IMR-90 (cell line): Measurements from ENCODE around the gene EGFL7. TPM values are rescaled to one million over a fixed set of nuclear protein-coding genes. Genes with fewer than 3 reads are reported as not detected.

Experiments used
- ATAC-seq: fragments of 200-7000 bp; cut with Tn5 transposase; 2 replicates; pipeline ENCODE4 v1.9.1; 2020; ENCODE audit warnings: low read depth, mild to moderate bottlenecking, moderate library complexity
- BruUV-seq: library from RNA; stranded (reverse); fragments of 400-500 nt; replicated peaks from 2 replicates; lab custom pipeline; 2021; lab: Mats Ljungman, UMichigan
- CTCF ChIA-PET: fragments of 300-600 bp; formaldehyde crosslinking; extraction: SDS; loops from one replicate; lab custom pipeline; 2021; ENCODE audit warnings: antibody characterized with exemption; lab: Yijun Ruan, JAX
- POLR2A ChIA-PET: fragments of 300-600 bp; sonication (Branson Sonifier 250); formaldehyde crosslinking; loops from one replicate; lab custom pipeline; 2022; ENCODE audit warnings: antibody characterized with exemption; ENCODE audit not compliant: unreplicated experiment; lab: Charles Lee
- DNase-seq: peaks from one replicate; pipeline ENCODE4 v3.0.0; 2013
- H2AFZ ChIP-seq: replicated peaks from 2 replicates; pipeline ENCODE3; 2013; ENCODE audit warnings: low read length, mild to moderate bottlenecking; ENCODE audit not compliant: poor library complexity
- H2AK5ac ChIP-seq: 2 replicates; pipeline ENCODE4 v1.6.1; 2013; ENCODE audit warnings: low read depth, low read length, inconsistent platforms
- H2AK9ac ChIP-seq: replicated peaks from 2 replicates; pipeline ENCODE3; 2013; ENCODE audit warnings: mild to moderate bottlenecking, low read depth, low read length, moderate library complexity; ENCODE audit not compliant: poor library complexity
- H2BK120ac ChIP-seq: 2 replicates; pipeline ENCODE4 v1.6.1; 2013; ENCODE audit warnings: low read depth, low read length, inconsistent platforms
- H2BK15ac ChIP-seq: 3 replicates; pipeline ENCODE4 v1.6.1; 2013; ENCODE audit warnings: low read depth, low read length, inconsistent platforms
- H2BK20ac ChIP-seq: 2 replicates; pipeline ENCODE4 v1.6.1; 2013; ENCODE audit warnings: low read depth, mild to moderate bottlenecking, inconsistent platforms, low read length, moderate library complexity
- H2BK5ac ChIP-seq: 2 replicates; pipeline ENCODE4 v1.6.1; 2013; ENCODE audit warnings: mild to moderate bottlenecking, low read depth, low read length, inconsistent platforms; ENCODE audit not compliant: poor library complexity, severe bottlenecking
- H3K14ac ChIP-seq: replicated peaks from 2 replicates; pipeline ENCODE4 v1.6.1; 2013; ENCODE audit warnings: low read depth, low read length, inconsistent platforms
- H3K18ac ChIP-seq: 2 replicates; pipeline ENCODE4 v1.6.1; 2013; ENCODE audit warnings: low read depth, low read length, control low read depth
- H3K23ac ChIP-seq: 2 replicates; pipeline ENCODE4 v1.6.1; 2013; ENCODE audit warnings: low read depth, low read length, inconsistent platforms
- H3K27ac ChIP-seq: 2 replicates; pipeline ENCODE4 v1.5.1; 2013; ENCODE audit warnings: mild to moderate bottlenecking, control low read depth, low read length; ENCODE audit not compliant: insufficient read depth
- H3K27me3 ChIP-seq: 2 replicates; pipeline ENCODE4 v1.6.1; 2013; ENCODE audit warnings: low read length; ENCODE audit not compliant: control insufficient read depth, insufficient read depth
- H3K36me3 ChIP-seq: 2 replicates; pipeline ENCODE4 v1.6.1; 2013; ENCODE audit warnings: low read length, mixed read lengths; ENCODE audit not compliant: control insufficient read depth, insufficient read depth
- H3K4ac ChIP-seq: 2 replicates; pipeline ENCODE4 v1.6.1; 2013; ENCODE audit warnings: low read depth, low read length, inconsistent platforms
- H3K4me1 ChIP-seq: 2 replicates; pipeline ENCODE4 v1.6.1; 2013; ENCODE audit warnings: low read length, mixed read lengths; ENCODE audit not compliant: control insufficient read depth, insufficient read depth
- H3K4me2 ChIP-seq: 2 replicates; pipeline ENCODE4 v1.6.1; 2013; ENCODE audit warnings: low read depth, mild to moderate bottlenecking, control low read depth, low read length, moderate library complexity
- H3K4me3 ChIP-seq: 2 replicates; pipeline ENCODE4 v1.5.1; 2013; ENCODE audit warnings: low read depth, mild to moderate bottlenecking, control low read depth, low read length, moderate library complexity; ENCODE audit not compliant: insufficient read depth
- H3K56ac ChIP-seq: 2 replicates; pipeline ENCODE4 v1.6.1; 2013; ENCODE audit warnings: low read length, inconsistent platforms; ENCODE audit not compliant: insufficient read depth; ENCODE audit errors: extremely low read depth
- H3K79me1 ChIP-seq, 2 experiments: 2 replicates each; pipeline ENCODE4 v1.6.1; 2013; ENCODE audit warnings: low read length in 2 of 2, inconsistent platforms in 1 of 2, low read depth in 1 of 2
- H3K9ac ChIP-seq: 2 replicates; pipeline ENCODE4 v1.6.1; 2013; ENCODE audit warnings: low read depth, low read length, control low read depth
- H3K9me1 ChIP-seq: 2 replicates; pipeline ENCODE4 v1.6.1; 2013; ENCODE audit warnings: low read length, inconsistent platforms; ENCODE audit not compliant: insufficient read depth
- H3K9me3 ChIP-seq: 2 replicates; pipeline ENCODE4 v1.6.1; 2013; ENCODE audit warnings: low read length; ENCODE audit not compliant: control insufficient read depth, insufficient read depth
- H4K20me1 ChIP-seq: 2 replicates; pipeline ENCODE4 v1.6.1; 2013; ENCODE audit warnings: low read length, inconsistent platforms; ENCODE audit not compliant: insufficient read depth
- H4K5ac ChIP-seq: 2 replicates; pipeline ENCODE4 v1.6.1; 2013; ENCODE audit warnings: mild to moderate bottlenecking, low read depth, low read length, control low read depth
- H4K8ac ChIP-seq, 2 experiments: 2 replicates each; pipeline ENCODE4 v1.6.1; 2013; ENCODE audit warnings: low read depth in 2 of 2, low read length in 2 of 2, control low read depth in 1 of 2, inconsistent platforms in 1 of 2
- H4K91ac ChIP-seq: 2 replicates; pipeline ENCODE4 v1.6.1; 2013; ENCODE audit warnings: low read depth, low read length, inconsistent platforms; ENCODE audit not compliant: insufficient read depth
- CEBPB ChIP-seq: IDR thresholded peaks from 2 replicates; pipeline ENCODE4 v1.6.1; 2012; ENCODE audit warnings: low read depth, low read length, improper control_type of control experiment
- FOS ChIP-seq: fragments of 150-350 bp; IDR thresholded peaks from 2 replicates; pipeline ENCODE4 v1.6.1; 2016; ENCODE audit warnings: low read depth, low read length
- MAZ ChIP-seq: IDR thresholded peaks from 2 replicates; pipeline ENCODE4 v1.6.1; 2012; ENCODE audit warnings: low read depth, mild to moderate bottlenecking, low read length, improper control_type of control experiment, moderate library complexity, borderline replicate concordance
- MXI1 ChIP-seq: IDR thresholded peaks from 2 replicates; pipeline ENCODE4 v1.6.1; 2012; ENCODE audit warnings: low read depth, mild to moderate bottlenecking, low read length, moderate library complexity, borderline replicate concordance
- NFE2L2 ChIP-seq: fragments of 150-350 bp; IDR thresholded peaks from 2 replicates; pipeline ENCODE4 v1.6.1; 2016; ENCODE audit warnings: low read depth, mild to moderate bottlenecking, low read length
- RAD21 ChIP-seq: IDR thresholded peaks from 2 replicates; pipeline ENCODE4 v1.6.1; 2012; ENCODE audit warnings: low read length, improper control_type of control experiment
- RCOR1 ChIP-seq: IDR thresholded peaks from 2 replicates; pipeline ENCODE4 v1.6.1; 2012; ENCODE audit warnings: mild to moderate bottlenecking, low read length, improper control_type of control experiment; ENCODE audit not compliant: insufficient replicate concordance
- RFX5 ChIP-seq: IDR thresholded peaks from 2 replicates; pipeline ENCODE4 v1.8.0; 2012; ENCODE audit warnings: low read depth, mild to moderate bottlenecking, low read length, moderate library complexity
- SMC3 ChIP-seq: fragments of 150-350 bp; IDR thresholded peaks from 2 replicates; pipeline ENCODE4 v1.6.1; 2016; ENCODE audit warnings: low read depth, mild to moderate bottlenecking, antibody characterized with exemption, low read length, moderate library complexity
- WGBS, 2 experiments: methylation state at CpG; one replicate each; pipeline versions ENCODE4 v1.1.5 to v1.1.7; 2013; ENCODE audit warnings: missing lambda C conversion rate in 2 of 2; ENCODE audit not compliant: insufficient read length in 1 of 2; ENCODE audit errors: extremely low coverage in 2 of 2; 5-methylcytosine and 5-hydroxymethylcytosine counted together
- dilution Hi-C: fragments of 300-500 bp; cut with HindIII; formaldehyde crosslinking; loops from one replicate; pipeline ENCODE4 v1.14.3; 2018; ENCODE audit warnings: low sequenced_read_pairs; ENCODE audit not compliant: unreplicated experiment
- in situ Hi-C: fragments of 300-500 bp; cut with MboI; formaldehyde crosslinking; loops from 3 replicates; pipeline ENCODE4 v1.14.3; 2019; ENCODE audit warnings: low sequenced_read_pairs, inconsistent platforms, mixed read lengths
- intact Hi-C: fragments of 100-400 bp; cut with micrococcal nuclease; formaldehyde crosslinking; loops from 2 replicates; pipeline ENCODE4 v1.10.0; 2022
- polyA plus RNA-seq, 3 experiments: library from polyadenylated mRNA; depleted of rRNA; stranded (reverse); fragments of >200 nt; gene quantifications; 2 replicates each; pipeline ENCODE4 v1.2.3, GENCODE V29; 2012; ENCODE audit warnings: low replicate concordance in 1 of 3
- total RNA-seq: library from RNA; depleted of rRNA; stranded (reverse); fragments of >200 nt; gene quantifications from 2 replicates; pipeline ENCODE4 v1.2.3, GENCODE V29; 2012
- TF ChIP-seq, protein P1 (sequence below): fragments of 150-350 bp; IDR thresholded peaks from 2 replicates; pipeline ENCODE4 v1.6.1; 2016; ENCODE audit warnings: low read depth, mild to moderate bottlenecking, low read length, moderate library complexity, borderline replicate concordance
- TF ChIP-seq, protein P2 (sequence below): fragments of 150-350 bp; IDR thresholded peaks from 2 replicates; pipeline ENCODE4 v1.6.1; 2017; ENCODE audit warnings: mild to moderate bottlenecking, antibody characterized with exemption, low read length, low read depth

EGFL7 gene
- total and polyA plus RNA-seq, 2 of the 4 experiments (the other 2 are of a cell fraction), result 2.2 to 10.4 TPM

DNA sequence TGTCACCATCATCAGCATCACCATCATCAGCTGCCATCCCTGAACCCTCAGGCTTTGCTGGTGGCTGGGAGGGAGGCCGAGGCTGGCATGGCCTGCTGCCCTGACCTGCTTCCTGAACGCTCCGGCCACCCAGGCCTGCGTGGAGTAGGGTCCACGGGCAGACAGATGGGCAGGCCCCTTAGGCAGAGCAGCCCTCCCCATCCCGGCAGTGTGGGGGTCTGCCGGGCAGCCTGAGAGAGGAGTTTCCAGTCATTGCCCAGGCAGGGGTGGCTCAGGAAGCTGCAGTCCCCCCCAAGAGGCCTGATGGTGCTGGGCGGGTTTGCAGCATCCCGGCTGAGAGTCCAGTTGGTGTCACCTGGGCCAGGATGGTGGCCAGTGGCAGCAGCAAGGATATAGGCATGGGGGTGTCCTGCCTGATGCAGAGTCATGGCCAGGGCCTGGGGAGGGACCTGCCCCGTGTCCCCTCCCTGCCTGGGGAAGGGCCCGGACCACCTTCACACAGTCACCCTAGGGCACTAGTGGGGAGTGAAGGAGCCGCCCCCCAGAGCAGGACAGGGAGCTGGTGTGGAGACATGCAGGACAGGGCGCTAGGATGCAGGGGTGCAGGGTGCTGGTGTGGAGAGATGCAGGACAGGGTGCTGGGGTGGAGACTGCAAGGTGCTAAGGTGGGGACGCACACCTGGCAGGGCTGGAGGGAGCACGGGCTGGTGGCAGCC is 7.7 kb upstream of the EGFL7 start:
- no peak overlapping the region for H2BK120ac ChIP-seq
- TF ChIP-seq, protein P1, sequence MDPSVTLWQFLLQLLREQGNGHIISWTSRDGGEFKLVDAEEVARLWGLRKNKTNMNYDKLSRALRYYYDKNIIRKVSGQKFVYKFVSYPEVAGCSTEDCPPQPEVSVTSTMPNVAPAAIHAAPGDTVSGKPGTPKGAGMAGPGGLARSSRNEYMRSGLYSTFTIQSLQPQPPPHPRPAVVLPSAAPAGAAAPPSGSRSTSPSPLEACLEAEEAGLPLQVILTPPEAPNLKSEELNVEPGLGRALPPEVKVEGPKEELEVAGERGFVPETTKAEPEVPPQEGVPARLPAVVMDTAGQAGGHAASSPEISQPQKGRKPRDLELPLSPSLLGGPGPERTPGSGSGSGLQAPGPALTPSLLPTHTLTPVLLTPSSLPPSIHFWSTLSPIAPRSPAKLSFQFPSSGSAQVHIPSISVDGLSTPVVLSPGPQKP, result no peak
- no peak for TF ChIP-seq MAZ
- TF ChIP-seq SMC3, result no peak
- no peak for TF ChIP-seq FOS
- no peak for TF ChIP-seq CEBPB
- TF ChIP-seq NFE2L2, result no peak
- TF ChIP-seq RAD21, result no peak
- TF ChIP-seq RFX5, result no peak
- TF ChIP-seq, protein P2, sequence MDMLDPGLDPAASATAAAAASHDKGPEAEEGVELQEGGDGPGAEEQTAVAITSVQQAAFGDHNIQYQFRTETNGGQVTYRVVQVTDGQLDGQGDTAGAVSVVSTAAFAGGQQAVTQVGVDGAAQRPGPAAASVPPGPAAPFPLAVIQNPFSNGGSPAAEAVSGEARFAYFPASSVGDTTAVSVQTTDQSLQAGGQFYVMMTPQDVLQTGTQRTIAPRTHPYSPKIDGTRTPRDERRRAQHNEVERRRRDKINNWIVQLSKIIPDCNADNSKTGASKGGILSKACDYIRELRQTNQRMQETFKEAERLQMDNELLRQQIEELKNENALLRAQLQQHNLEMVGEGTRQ, result no peak
- TF ChIP-seq MXI1, result no peak
- TF ChIP-seq RCOR1, result no peak
- DNase-seq (no peak), ATAC-seq (no peak)
- H3K27me3 ChIP-seq, result peaks cover 26% of the 10 kb centered on the region
- no peak overlapping the region for H3K23ac ChIP-seq
- intact Hi-C loops, result no loop called here
- ChIA-PET CTCF (no interaction called here), POLR2A (no interaction called here)
- no peak overlapping the region for H3K27ac ChIP-seq
- no peaks in the 10 kb centered on the region for H4K20me1 ChIP-seq
- H2BK5ac ChIP-seq, result no peak overlapping the region
- H4K8ac ChIP-seq, result peak overlapping the region; percentile 71 to 94; a peak in 3 of 4 replicates
- H3K36me3 ChIP-seq, result no peaks in the 10 kb centered on the region
- H3K4me3 ChIP-seq, result no peak overlapping the region
- in situ Hi-C loops, result no loop called here
- H3K9me1 ChIP-seq, result no peaks in the 10 kb centered on the region
- BruUV-seq, result no TSS peak
- WGBS, 2 experiments, result 77% methylated on average over 9 of the region's 15 CpGs; no CpG with 5 or more reads in 1 of the 2 experiments
- no peak overlapping the region for H3K9ac ChIP-seq
- no peak overlapping the region for H2AK9ac ChIP-seq
- peak overlapping the region; percentile 94 for H2AFZ ChIP-seq
- H3K4me2 ChIP-seq, result no peak overlapping the region
- no peak overlapping the region for H3K14ac ChIP-seq
- no peak overlapping the region for H3K4ac ChIP-seq
- no peaks in the 10 kb centered on the region for H3K4me1 ChIP-seq
- no peak overlapping the region for H2BK20ac ChIP-seq
- no peaks in the 10 kb centered on the region for H3K9me3 ChIP-seq
- no peak overlapping the region for H2AK5ac ChIP-seq
- H4K5ac ChIP-seq, result no peak overlapping the region
- dilution Hi-C loops, result no loop called here
- H3K18ac ChIP-seq, result no peak overlapping the region
- no peak overlapping the region for H3K56ac ChIP-seq
- H4K91ac ChIP-seq, result no peak overlapping the region
- H3K79me1 ChIP-seq, result no peaks in the 10 kb centered on the region
- no peak overlapping the region for H2BK15ac ChIP-seq
